Activated T-helper 9 cell treated with anti-CD3 and anti-CD28 coated beads, Interleukin-2, amount 50 U/mL, for 16 hours (primary cell): ENCODE results near the gene RPL35.

ENCODE experiments used
- DNase-seq: peaks from one replicate; pipeline ENCODE4 v3.0.0-alpha.2; 2020; ENCODE audit warnings: low read depth

RPL35 gene

GRCh38 chr9:124861342-124862229 lies at the start of gene RPL35, which contains the start of gene ARPC5L:
Gene RPL35, minus strand, starts transcription at chr9:124861957. Its CDS starts 45 bp downstream, at chr9:124861912.
Gene ARPC5L, plus strand, starts transcription at chr9:124862130. Its CDS starts 7,161 bp downstream, at chr9:124869291.
- peak; percentile 95 for DNase-seq

- DNase-seq, result no peak
These were observed 46.3 kb upstream of the RPL35 start for GRCh38 chr9:124908098-124908497.

DNA sequence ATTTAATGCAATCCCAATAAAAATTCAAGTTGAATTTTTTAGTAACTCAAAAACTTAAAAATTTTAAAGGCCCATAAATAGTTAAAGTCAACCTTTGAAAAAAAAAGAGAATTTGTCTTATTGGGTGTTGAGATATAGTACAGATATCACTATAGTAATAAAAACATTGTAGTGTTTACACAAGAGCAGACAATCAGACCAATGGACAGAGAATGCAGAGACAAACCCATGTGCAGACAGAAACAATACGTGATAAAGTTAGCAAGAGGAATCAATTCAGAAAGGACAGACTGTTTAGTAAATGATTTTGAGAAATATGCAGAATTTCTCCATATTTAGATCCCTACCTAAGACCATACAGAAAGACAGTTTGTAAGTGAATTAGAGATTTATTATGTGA lies 45.2 kb upstream of the RPL35 start:
- DNase-seq, result no peak

GRCh38 chr9:124899845-124900244 lies 38.1 kb upstream of the RPL35 start:
- no peak for DNase-seq

DNA sequence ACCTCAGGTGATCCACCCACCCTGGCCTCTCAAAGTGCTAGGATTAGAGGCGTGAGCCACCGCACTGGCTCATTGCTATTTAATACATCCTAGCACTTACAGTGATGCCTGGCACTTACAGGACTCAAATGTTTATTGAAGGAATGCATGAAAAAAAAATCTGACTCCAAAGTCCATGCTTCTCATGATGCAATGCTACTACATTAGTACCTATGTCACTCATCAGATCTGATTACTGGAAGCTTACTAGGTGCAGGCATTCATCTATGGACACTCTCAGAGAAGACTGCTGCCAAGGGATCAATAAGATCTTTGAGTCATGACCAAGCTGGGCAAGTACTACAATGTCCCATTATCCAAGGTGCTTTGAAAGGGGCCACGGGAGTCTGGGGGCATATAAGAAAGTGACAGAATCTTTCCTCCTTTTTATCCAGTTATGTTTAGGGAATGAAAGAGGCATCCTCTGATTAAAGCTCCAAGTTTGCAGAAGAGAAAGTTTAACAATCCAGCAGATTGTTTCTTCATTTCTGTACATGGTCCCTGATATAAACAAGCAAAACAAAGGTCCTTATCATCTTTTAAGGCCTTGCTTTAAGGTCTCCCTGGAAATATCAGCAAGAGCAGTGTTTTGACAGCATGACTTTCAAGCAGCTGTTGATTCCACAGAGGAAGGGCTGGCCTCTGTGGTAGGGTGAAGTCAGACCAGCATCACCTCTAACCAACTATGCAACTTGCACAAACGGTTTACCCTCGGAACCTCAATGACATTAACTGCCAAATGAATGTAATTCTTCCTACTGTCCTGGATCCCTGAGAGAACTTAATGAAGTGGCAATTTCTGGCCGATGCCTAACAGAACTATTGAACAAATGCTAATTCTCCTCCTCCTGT lies 36.1 kb upstream of the RPL35 start:
- DNase-seq, result no peak

GRCh38 chr9:124894741-124895170 lies 33.0 kb upstream of the RPL35 start:
- DNase-seq, result no peak

GRCh38 chr9:124894035-124894740 lies 32.4 kb upstream of the RPL35 start:
- no peak for DNase-seq

DNA sequence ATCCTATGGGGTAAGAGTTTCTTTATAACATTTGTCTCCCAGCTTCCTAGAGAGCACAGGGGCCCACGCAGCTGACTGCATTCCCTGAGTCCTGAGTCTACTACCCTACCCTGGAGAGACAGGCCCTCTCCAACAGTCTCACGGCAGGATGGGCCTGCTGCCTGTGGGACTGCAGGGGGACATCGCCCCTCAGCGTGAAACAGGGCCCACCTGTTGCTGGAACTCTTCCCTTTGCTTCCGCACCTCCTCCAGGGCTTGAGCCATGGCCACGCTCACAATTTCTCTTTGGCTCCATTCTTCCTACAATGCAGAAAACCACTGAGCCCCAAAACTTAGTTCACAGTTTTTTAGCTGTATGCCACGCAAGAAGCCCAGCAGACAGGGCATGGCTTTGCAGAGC lies 28.4 kb upstream of the RPL35 start:
- no peak for DNase-seq

DNA sequence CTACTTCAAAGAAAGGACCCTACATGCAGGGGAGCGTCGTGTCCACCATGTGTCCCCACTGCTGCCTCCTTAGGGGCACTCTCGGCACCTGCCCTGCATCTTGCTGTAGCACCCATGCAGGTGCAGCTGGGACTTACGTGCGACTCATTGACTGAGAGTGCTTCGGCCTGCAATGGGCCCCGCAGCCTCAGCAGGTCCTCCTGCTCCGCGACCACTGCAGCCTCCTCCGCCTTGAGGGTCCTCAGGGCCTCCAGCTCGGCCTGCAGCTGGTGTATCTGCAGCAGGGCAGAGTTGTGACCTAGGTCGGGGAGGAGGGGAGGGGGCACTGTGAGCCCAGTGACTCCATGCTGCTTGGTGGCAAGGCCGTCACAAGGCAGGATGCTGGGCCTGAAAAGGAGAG lies 27.2 kb upstream of the RPL35 start:
- DNase-seq, result no peak

GRCh38 chr9:124887832-124888231 lies 26.1 kb upstream of the RPL35 start:
- no peak for DNase-seq

DNA sequence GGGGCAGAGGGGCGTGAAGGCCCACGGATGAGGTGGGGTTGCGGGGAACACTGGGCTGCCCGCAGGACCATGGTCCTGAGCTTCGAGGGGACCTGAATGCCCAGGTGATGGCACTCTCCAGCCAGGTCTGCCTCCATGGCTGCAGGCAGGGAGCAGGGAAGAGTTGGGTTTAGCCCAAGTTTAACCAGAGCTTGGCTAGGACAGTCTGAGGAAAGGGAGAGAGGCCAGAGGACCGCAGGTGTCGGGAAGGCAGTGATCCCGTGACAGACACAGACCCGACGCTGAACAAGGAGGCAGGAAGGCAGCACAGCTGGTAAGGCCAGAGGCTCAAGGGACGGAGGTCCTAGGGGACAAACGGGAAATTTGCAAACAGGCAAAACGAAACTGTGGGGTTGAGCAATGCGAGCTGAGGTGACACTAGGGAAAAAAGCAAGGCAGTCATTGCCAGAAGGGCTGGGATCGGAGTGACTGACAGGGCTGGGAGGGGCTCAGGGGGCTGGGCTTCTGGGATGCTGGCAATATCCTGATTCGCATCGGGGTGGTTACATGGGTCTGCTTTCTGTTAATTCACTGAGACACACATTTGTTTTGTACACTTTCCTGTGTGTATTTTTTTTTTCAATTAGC lies 25.2 kb upstream of the RPL35 start:
- DNase-seq, result no peak

- no peak for DNase-seq
These were observed 24.7 kb upstream of the RPL35 start for GRCh38 chr9:124886461-124886860.

DNA sequence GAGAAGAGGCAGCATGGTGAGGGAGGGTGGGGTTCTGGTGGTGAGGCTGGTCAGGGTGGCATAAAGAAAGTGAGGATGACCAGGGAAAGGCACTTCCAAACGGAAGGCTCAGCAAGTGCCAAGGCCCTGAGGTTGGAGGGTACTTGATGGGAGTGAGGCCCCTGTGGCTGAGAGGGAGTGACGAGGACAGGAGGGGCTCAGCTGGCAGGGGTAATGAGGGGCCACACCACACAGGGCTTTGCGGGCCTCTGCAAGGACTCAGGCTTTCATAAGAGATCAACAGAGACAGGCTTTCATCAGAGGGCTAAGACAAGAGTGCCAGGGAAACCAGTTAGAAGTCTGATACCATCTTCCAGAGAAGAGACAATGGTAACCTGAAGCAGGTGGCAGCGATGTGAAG lies 23.8 kb upstream of the RPL35 start:
- DNase-seq, result no peak

DNA sequence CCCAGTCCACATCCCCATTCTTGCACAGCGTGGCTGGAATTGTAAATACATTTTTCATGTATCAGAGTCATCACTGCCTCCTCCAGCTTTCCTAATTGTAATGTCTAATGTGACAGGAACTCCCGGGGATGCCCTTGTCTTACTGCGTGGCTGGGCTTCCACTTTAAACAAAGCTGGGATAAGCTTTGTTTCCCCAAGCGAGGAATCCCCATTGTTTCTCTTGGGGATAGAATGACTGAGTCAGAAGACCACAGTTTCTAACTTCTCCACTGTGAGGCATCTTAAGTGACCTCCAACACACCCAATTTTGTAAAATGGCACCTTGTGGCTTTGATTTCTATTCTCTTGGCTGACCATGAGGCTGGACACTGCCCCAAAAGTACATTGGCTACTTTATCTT lies 22.6 kb upstream of the RPL35 start:
- no peak for DNase-seq

- DNase-seq, result no peak
These were observed 20.5 kb upstream of the RPL35 start for GRCh38 chr9:124882231-124882630.

DNA sequence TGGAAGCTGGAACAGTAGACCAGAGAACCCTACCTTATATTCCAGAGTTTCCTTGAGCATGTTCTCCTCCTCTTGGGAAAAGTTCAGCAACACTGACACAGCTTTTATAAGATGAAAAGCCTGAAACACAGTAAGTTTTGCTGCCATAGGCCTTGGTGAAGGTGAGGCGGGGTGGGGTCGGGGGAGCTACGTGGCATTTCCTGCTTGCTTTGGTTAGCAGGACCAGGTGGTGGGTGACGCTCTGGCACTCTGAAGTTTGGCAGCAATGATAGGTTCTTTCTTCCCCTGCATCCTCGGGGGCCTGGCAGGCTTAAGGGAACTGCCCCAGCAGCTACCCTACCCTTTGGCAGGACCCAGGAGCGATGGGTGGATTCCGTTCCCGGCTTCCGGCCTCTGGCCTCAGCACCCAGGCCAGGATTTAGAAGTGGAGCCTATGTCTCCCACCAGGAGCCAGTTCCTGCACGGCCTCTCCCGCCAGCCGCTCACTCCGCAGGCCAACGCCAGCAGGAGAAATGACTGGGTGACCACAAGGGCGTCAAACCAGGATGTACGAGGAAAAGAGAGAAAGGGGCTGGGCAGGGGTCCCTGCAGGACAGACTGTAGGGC lies 19.5 kb upstream of the RPL35 start:
- DNase-seq, result no peak

DNA sequence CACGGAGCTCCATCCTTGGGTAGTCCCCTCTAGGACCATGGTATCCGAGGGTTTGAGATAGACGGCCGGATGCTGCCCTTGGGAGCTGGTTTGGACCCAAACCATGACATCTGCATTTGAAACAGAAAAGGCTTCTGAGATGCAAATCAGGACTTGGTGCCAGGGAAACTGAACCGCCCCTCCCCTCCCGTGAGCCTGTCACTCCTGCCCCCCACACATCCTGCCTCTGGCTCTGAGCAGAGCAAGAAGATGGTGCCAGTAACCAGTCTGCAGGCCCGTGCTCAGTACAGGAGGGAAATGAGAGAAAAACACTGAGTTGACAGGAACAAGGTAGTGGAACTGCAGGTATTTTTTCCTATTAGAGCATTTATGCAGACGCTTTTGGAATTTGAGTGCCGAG lies 18.7 kb upstream of the RPL35 start:
- DNase-seq, result no peak

DNA sequence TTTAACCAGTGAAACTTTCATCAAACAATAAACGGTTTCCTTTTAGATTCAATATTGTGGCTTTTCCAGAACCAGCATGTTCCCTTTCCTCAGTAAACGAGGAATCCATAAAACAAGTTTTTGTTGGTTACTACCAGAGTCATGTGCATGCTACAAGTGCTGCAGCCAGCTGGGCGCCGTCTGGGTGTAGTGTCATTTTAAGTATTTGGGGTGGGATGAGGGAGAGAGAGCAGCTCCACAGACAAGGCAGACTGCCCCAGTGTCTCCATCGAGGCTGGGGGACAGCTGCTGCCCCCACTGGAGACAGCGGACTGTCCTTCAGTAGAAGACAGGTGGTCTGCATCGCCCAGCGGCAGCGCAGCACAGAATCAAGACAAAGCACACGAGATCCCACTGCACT lies 17.5 kb upstream of the RPL35 start:
- DNase-seq, result no peak

DNA sequence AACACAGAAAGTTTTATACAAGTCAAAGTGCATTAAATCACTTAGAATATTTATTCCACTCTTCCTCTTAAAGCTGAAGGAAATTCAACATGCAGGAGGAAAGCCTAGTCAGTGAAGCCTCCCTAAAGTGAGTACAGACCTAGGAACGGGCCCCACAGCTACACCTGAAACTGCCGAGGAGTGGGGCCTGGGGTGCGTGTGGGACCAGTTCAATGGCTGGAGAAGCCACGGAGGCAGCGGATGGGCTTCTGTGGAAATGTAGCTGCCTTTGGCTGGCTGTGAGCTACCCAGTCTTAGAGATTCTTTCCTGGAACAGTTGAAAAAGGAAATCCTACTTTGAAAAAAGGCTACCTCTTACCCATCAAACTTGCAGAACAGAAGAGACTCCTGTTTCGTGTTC lies 16.8 kb upstream of the RPL35 start:
- no peak for DNase-seq

- DNase-seq, result no peak
These were observed 16.3 kb upstream of the RPL35 start for GRCh38 chr9:124878021-124878420.

DNA sequence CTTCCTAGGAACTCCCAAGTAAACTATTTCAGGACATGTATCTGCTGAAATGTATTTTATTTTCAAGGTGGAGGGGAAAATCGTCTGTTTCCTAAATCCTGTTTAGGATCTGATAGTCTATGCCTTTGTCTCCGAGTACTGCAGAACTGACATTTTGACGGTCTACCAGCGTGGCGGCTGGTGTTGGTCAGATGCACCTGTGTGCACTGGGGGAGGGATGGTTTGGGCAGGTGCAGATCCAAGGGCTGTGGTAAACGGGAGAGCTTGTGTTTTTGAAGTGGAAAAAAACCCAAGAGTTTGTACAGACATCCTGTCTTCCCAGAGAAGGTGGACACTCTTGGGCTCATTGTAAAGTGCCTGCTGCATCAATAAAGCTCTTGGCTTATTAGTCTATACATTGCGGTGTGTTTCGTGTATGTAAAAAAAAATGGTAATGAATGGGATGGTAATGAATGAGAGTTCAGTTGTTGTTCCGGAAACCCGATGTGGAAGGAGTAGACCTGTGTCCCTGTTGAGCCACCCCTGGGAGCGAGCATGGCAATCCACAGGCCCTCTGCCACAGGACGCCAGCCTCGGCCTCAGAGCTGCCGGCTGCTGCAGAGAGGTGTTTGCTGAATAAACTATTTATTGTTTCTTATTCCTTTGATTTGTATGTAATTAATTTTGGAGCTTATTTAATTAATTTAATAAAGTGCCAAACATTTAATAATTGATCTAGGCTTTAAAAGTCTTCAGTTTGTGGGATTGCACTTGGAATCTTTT lies 15.4 kb upstream of the RPL35 start:
- no peak for DNase-seq
